Nephron progenitor cell (in vitro differentiated cells): Measurements from ENCODE around the gene SCO1.

Experiments used
- DNase-seq: peaks from one replicate; pipeline ENCODE4 v3.0.0; 2021
- H3K27ac Mint-ChIP-seq: 2 replicates; pipeline ENCODE4 v1.8.0; 2021; ENCODE audit warnings: mild to moderate bottlenecking, moderate library complexity, mixed read lengths
- H3K27me3 Mint-ChIP-seq: 2 replicates; pipeline ENCODE4 v1.8.0; 2021; ENCODE audit warnings: mild to moderate bottlenecking, low read depth, mixed read lengths; ENCODE audit not compliant: poor library complexity
- H3K36me3 Mint-ChIP-seq: 2 replicates; pipeline ENCODE4 v1.8.0; 2021; ENCODE audit warnings: low read depth, mixed read lengths
- H3K4me1 Mint-ChIP-seq: 2 replicates; pipeline ENCODE4 v1.8.0; 2021; ENCODE audit warnings: mixed read lengths
- H3K4me3 Mint-ChIP-seq: 2 replicates; pipeline ENCODE4 v1.8.0; 2021; ENCODE audit warnings: mild to moderate bottlenecking, moderate library complexity, mixed read lengths
- H3K9me3 Mint-ChIP-seq: 2 replicates; pipeline ENCODE4 v1.8.0; 2021; ENCODE audit warnings: mild to moderate bottlenecking, moderate library complexity, mixed read lengths
- CTCF ChIP-seq: fragments of 200-600 bp; sonication (generic); IDR thresholded peaks from 2 replicates; pipeline ENCODE4 v1.5.0; 2021; ENCODE audit warnings: antibody characterized with exemption

Gene SCO1

DNA sequence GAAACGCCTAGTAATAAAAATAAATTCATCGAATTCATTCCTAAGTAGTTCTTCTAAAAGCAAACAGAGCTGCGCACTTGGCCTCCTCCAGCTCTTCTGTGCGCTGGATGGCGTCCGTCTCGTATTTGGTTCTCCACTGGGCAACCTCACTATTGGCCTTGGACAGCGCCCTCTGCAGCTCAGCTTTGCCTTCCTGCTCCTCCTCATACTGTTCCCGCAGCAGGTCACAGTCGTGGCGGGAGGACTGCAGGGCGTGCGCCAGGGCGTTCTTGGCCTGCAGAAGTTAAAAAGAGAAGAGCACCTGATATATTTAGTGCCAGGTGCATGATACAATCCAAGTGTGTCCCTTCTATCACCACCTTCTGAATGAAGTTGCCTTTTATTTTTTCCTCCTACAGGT lies 62.0 kb downstream of the SCO1 start:
- no peaks in the 10 kb centered on the region for H3K9me3 Mint-ChIP-seq

GRCh38 chr17:10633738-10634379 lies 63.5 kb downstream of the SCO1 start:
- Mint-ChIP-seq H3K4me3 (no peak overlapping the region), H3K27ac (no peak overlapping the region), H3K4me1 (peaks cover 8% of the 10 kb centered on the region), H3K27me3 (peaks cover 8% of the 10 kb centered on the region), H3K36me3 (peaks cover 33% of the 10 kb centered on the region), H3K9me3 (no peaks in the 10 kb centered on the region)
- no peak for DNase-seq
- TF ChIP-seq CTCF: no peak

More for the DNA sequence above, 62.0 kb downstream of the SCO1 start:
- Mint-ChIP-seq H3K27ac (no peak overlapping the region), H3K36me3 (peaks cover 34% of the 10 kb centered on the region), H3K4me1 (peaks cover 8% of the 10 kb centered on the region), H3K27me3 (peaks cover 4% of the 10 kb centered on the region), H3K4me3 (no peak overlapping the region)
- DNase-seq: no peak
- TF ChIP-seq CTCF: no peak

GRCh38 chr17:10631701-10632100 lies 65.6 kb downstream of the SCO1 start:
- TF ChIP-seq CTCF: no peak
- DNase-seq: no peak
- Mint-ChIP-seq H3K27ac (no peak overlapping the region), H3K27me3 (peaks cover 8% of the 10 kb centered on the region), H3K4me3 (no peak overlapping the region), H3K36me3 (peaks cover 23% of the 10 kb centered on the region), H3K4me1 (peaks cover 8% of the 10 kb centered on the region), H3K9me3 (no peaks in the 10 kb centered on the region)

DNA sequence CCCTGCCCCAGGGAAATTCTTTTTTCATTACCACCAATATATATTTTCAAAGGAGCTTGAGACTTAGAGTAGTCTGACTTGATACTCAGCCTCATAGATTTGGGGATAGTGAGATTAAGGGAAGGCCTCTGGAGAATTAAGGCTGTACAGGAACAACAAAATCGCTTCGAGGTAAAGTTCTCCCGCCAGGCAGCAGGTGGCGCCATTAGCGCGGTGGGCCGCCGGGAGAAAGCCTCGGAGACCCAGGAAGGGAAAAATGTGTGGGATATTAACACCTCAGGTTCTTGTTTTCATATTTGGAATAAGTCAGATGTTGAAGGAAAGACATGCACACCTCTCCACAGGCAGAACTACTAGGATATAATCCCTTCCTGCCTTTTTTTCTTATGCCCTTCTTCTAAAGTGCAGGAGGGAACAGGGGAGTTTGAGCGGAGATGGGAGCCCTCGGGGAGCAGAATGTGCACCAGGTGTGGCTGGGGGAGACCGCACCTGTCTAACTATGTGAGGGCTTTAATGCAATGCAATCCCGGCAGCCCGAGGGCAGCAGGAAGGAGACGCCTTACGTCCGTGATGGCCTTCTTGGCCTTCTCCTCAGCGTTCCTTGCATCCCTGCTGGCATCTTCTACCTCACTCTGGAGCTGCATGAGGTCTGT lies 66.2 kb downstream of the SCO1 start:
- Mint-ChIP-seq H3K4me1 (peaks cover 8% of the 10 kb centered on the region), H3K36me3 (peaks cover 23% of the 10 kb centered on the region), H3K27ac (no peak overlapping the region), H3K27me3 (peaks cover 8% of the 10 kb centered on the region), H3K4me3 (no peak overlapping the region), H3K9me3 (no peaks in the 10 kb centered on the region)
- peak; percentile 88 for TF ChIP-seq CTCF
- DNase-seq: peak; percentile 66

DNA sequence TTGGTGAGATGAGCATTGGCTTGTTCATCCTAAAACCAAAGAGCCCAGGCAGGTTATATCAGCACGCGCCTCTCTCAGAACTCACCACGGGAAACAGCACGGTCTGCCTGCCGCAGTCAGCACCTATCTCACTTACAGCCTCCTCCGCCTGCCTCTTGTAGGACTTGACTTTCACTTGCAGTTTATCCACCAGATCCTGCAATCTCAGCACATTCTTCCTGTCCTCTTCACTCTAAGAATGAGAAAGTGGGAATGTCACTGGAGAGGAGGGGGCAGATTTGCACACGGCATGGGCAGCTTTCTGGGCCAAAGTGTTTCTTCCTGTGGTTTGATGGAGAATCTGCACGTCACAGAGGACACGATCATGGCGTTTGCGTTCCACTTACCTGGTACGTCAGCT lies 67.6 kb downstream of the SCO1 start:
- TF ChIP-seq CTCF: no peak
- Mint-ChIP-seq H3K27ac (no peak overlapping the region), H3K9me3 (no peaks in the 10 kb centered on the region), H3K36me3 (peaks cover 17% of the 10 kb centered on the region), H3K27me3 (peaks cover 8% of the 10 kb centered on the region), H3K4me1 (peaks cover 8% of the 10 kb centered on the region), H3K4me3 (no peak overlapping the region)
- DNase-seq: no peak

DNA sequence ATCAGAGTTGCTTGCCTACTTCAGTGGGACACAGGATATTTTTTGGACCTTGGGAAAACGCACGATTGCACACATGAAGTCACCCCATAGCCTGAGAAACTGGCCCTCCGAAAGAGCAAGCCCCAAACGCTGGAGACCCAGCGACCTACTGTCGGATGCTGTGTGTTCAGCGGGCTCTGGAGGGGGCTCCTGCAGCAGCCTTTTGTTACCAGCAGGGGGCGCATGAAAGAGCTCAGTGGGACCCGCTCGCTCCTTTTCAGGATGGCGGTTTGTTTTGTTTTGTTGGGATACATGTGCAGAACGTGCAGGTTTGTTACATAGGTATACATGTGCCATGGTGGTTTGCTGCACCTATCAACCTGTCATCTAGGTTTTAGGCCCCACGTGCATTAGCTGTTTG lies 68.6 kb downstream of the SCO1 start:
- Mint-ChIP-seq H3K27ac (no peak overlapping the region), H3K4me3 (no peak overlapping the region), H3K27me3 (peaks cover 8% of the 10 kb centered on the region), H3K9me3 (no peaks in the 10 kb centered on the region), H3K4me1 (peaks cover 3% of the 10 kb centered on the region), H3K36me3 (peaks cover 17% of the 10 kb centered on the region)
- DNase-seq: peak; percentile 35
- TF ChIP-seq CTCF: peak; percentile 38
